ENCODE measurements around the gene ANKS1B.

DNA sequence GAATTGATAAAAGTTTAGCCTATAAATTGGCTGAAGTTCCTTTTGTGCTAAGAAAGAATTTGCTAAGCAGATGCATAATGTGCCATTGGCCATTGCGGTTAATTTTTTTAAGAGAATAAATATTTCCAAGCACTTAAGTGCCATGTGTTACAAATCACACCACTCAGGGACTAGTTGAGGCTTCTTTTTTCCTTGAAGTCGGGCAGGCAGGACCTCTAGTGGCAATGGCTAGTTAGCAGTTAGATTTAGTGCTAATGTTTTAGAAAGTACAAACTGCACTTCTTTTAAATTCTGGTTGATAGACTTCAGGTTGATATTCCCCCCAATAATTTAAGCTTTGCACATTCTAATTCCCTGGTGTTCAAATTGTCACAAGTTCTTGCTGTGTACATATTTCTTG is 1045.4 kb downstream of the ANKS1B start:
- TF ChIP-seq GATA2 (IDR thresholded peaks at IDR 0.05; ENCODE audit: low read depth, low read length) (no peak), GATA3 (IDR thresholded peaks at IDR 0.05; ENCODE audit: low read depth, low read length) (no peak)

All from SH-SY5Y (cell line).